HepG2 (cell line): ENCODE measurements around the gene ZNF383. TPM values are rescaled to one million over a fixed set of nuclear protein-coding genes. Genes with fewer than 3 reads are reported as not detected.

Source experiments
- ATAC-seq: fragments of 200-7000 bp; cut with Tn5 transposase; 3 replicates; pipeline ENCODE4 v1.9.1; 2020; ENCODE audit warnings: mild to moderate bottlenecking, moderate library complexity
- BruUV-seq: library from RNA; stranded (reverse); fragments of 400-500 nt; replicated peaks from 2 replicates; lab custom pipeline; 2021; lab: Mats Ljungman, UMichigan
- CTCF ChIA-PET: fragments of 300-600 bp; formaldehyde crosslinking; extraction: SDS; loops from one replicate; lab custom pipeline; 2021; ENCODE audit warnings: low total read pairs, inconsistent platforms, low intra/inter-chr PET ratio; lab: Yijun Ruan, JAX
- POLR2A ChIA-PET: fragments of 350-600 bp; sonication (Branson Sonifier 250); formaldehyde crosslinking; loops from one replicate; lab custom pipeline; 2020; ENCODE audit warnings: antibody characterized with exemption, inconsistent platforms; lab: Yijun Ruan, JAX
- DNase-seq: peaks from one replicate; pipeline ENCODE4 v3.0.0-alpha.2; 2015; ENCODE audit warnings: low spot score
- FAIRE-seq: peaks from 3 replicates; lab custom pipeline; 2011; peaks lifted over from hg19 to GRCh38; lab: Jason Lieb, UNC
- H2AFZ ChIP-seq: one replicate; pipeline ENCODE4 v1.6.1; 2011; ENCODE audit warnings: low read length, inconsistent platforms
- H3K27ac ChIP-seq: fragments of 300-600 bp; 3 replicates; pipeline ENCODE4 v1.8.0; 2011; ENCODE audit warnings: mixed run types, mild to moderate bottlenecking, mixed read lengths, low read length, inconsistent platforms; ENCODE audit not compliant: insufficient read depth; ENCODE audit errors: extremely low read length
- H3K27me3 ChIP-seq, 2 experiments: fragments of 200-600 bp in 1 of 2; 2 replicates in 1 of 2; 3 replicates in 1 of 2; pipeline versions ENCODE4 v1.6.0 to v1.8.0; 2011; ENCODE audit warnings: low read length in 2 of 2, mild to moderate bottlenecking in 2 of 2, moderate library complexity in 2 of 2, inconsistent platforms in 1 of 2; ENCODE audit not compliant: insufficient read depth in 2 of 2, control insufficient read depth in 1 of 2
- H3K36me3 ChIP-seq, 2 experiments: fragments of 200-600 bp in 1 of 2; replicated peaks in 1 of 2; 2 replicates in 1 of 2; 3 replicates in 1 of 2; pipeline versions ENCODE4 v1.5.1 to v1.8.0; 2011; ENCODE audit warnings: low read length in 2 of 2, inconsistent platforms in 1 of 2; ENCODE audit not compliant: insufficient read depth in 2 of 2, control insufficient read depth in 1 of 2
- H3K4me1 ChIP-seq: 2 replicates; pipeline ENCODE4 v1.5.1; 2012; ENCODE audit warnings: low read length, inconsistent platforms; ENCODE audit not compliant: insufficient read depth
- H3K4me2 ChIP-seq: 2 replicates; pipeline ENCODE4 v1.6.0; 2011; ENCODE audit warnings: low read depth, low read length, inconsistent platforms
- H3K4me3 ChIP-seq, 3 experiments: fragments of 200-600 bp in 1 of 3; sonication (generic), shearing (Covaris generic) in 1 of 3; replicated peaks in 1 of 3; 2 replicates each; pipeline ENCODE4 v1.5.1; 2011 to 2016; ENCODE audit warnings: low read length in 3 of 3, inconsistent platforms in 2 of 3, low read depth in 2 of 3, mild to moderate bottlenecking in 2 of 3, control low read depth in 1 of 3, mixed read lengths in 1 of 3; ENCODE audit not compliant: insufficient read depth in 1 of 3
- H3K79me2 ChIP-seq: one replicate; pipeline ENCODE4 v1.6.1; 2011; ENCODE audit warnings: low read length, inconsistent platforms; ENCODE audit not compliant: insufficient read depth
- H3K9ac ChIP-seq: 2 replicates; pipeline ENCODE4 v1.6.0; 2011; ENCODE audit warnings: mild to moderate bottlenecking, low read depth, low read length, inconsistent platforms; ENCODE audit not compliant: insufficient read depth
- H3K9me3 ChIP-seq: 2 replicates; pipeline ENCODE4 v1.5.1; 2012; ENCODE audit warnings: mild to moderate bottlenecking, low read length
- H4K20me1 ChIP-seq: 2 replicates; pipeline ENCODE4 v1.6.0; 2011; ENCODE audit warnings: inconsistent platforms, mild to moderate bottlenecking, low read length, moderate library complexity; ENCODE audit not compliant: insufficient read depth
- DNMT3B ChIP-seq: conservative IDR thresholded peaks from 2 replicates; pipeline ENCODE4 v1.6.1; 2016; ENCODE audit warnings: missing biosample characterization, control low read depth
- HNRNPK ChIP-seq: fragments of 200-400 bp; formaldehyde crosslinking; IDR thresholded peaks from 2 replicates; pipeline ENCODE4 v1.6.1; 2018; ENCODE audit warnings: low read length, low read depth, moderate library complexity, mild to moderate bottlenecking; ENCODE audit not compliant: poor library complexity, severe bottlenecking
- MED13 ChIP-seq: sonication (generic); formaldehyde crosslinking; IDR thresholded peaks from 2 replicates; pipeline ENCODE4 v1.5.0; 2020; ENCODE audit warnings: missing genetic modification reagents
- RNF2 ChIP-seq: fragments of 450-650 bp; conservative IDR thresholded peaks from 2 replicates; pipeline ENCODE4 v1.6.1; 2016; ENCODE audit warnings: low read depth
- RXRA ChIP-seq: sonication (generic); formaldehyde crosslinking; IDR thresholded peaks from 2 replicates; pipeline ENCODE4 v1.5.1; 2020; ENCODE audit warnings: missing genetic modification reagents
- SAFB2 ChIP-seq: sonication (generic); formaldehyde crosslinking; IDR thresholded peaks from 2 replicates; pipeline ENCODE4 v1.5.1; 2020; ENCODE audit warnings: missing genetic modification reagents, low read depth, mild to moderate bottlenecking, borderline replicate concordance
- WGBS: methylation state at CpG from one replicate; pipeline ENCODE4 v1.1.6; 2017; ENCODE audit warnings: low lambda C conversion rate; 5-methylcytosine and 5-hydroxymethylcytosine counted together
- in situ Hi-C: cut with HindIII; loops from 2 replicates; pipeline ENCODE4 v1.10.0; 2017; ENCODE audit warnings: low pct_unique_long_range_greater_than_20kb; ENCODE audit not compliant: extremely low pct_ligation_motif_present
- intact Hi-C: fragments of 100-400 bp; cut with micrococcal nuclease; formaldehyde crosslinking; loops from one replicate; pipeline ENCODE4 v1.10.0; 2022; ENCODE audit not compliant: unreplicated experiment
- polyA plus RNA-seq, 8 experiments: library from polyadenylated mRNA; depleted of rRNA in 3 of 8; stranded (reverse) in 7 of 8; unstranded in 1 of 8; fragments of >200 nt; fragmentation: Illumina TruSeq in 4 of 8; extraction: Trizol in 4 of 8; gene quantifications; 2 replicates each; pipeline versions ENCODE4 v1.2.1 to v1.2.3, GENCODE V29; 2011 to 2016; ENCODE audit warnings: low read depth in 4 of 8, missing spikeins in 1 of 8, mixed read lengths in 1 of 8; ENCODE audit not compliant: insufficient read depth in 1 of 8
- total RNA-seq, 5 experiments: library from RNA; depleted of rRNA; stranded (reverse); fragments of >200 nt; fragmentation: Illumina TruSeq; extraction: Trizol; gene quantifications; 2 replicates each; pipeline ENCODE4 v1.2.3, GENCODE V29; 2016; ENCODE audit warnings: low read depth in 1 of 5
- TF ChIP-seq, protein P1 (sequence below): sonication (generic); formaldehyde crosslinking; IDR thresholded peaks from 2 replicates; pipeline ENCODE4 v1.4.0; 2020; ENCODE audit warnings: missing genetic modification reagents
- TF ChIP-seq, protein P2 (sequence below): sonication (generic); formaldehyde crosslinking; IDR thresholded peaks from 2 replicates; pipeline ENCODE4 v1.8.0; 2022; ENCODE audit warnings: low read depth, missing genetic modification reagents
- TF ChIP-seq, protein P3 (sequence below): fragments of 450-650 bp; IDR thresholded peaks from 2 replicates; pipeline ENCODE4 v1.6.1; 2017; ENCODE audit warnings: mild to moderate bottlenecking

ZNF383 gene
- total and polyA plus RNA-seq, 2 of the 13 experiments (the other 11 are each of a cell fraction or from before 2014, with no cell fraction given): 2.6 to 4.1 TPM

DNA sequence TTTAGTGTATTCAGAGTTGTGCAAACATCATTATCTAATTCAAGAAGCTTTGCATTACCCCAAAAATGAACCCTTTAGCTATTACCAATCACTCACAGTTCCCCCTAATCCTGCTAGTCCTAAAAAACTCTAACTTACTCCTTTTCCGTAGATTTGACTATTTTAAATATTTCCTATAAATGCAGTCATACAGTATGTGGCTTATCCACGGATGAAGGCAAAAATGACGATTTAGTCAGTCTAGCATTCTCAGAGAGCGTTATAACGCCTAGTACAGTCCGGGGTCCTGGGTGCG is 587 bp upstream of the ZNF383 start (continued):
- TF ChIP-seq MED13 (CRISPR knock-in tag): no peak
- no peak for TF ChIP-seq SAFB2
- TF ChIP-seq, protein P1, sequence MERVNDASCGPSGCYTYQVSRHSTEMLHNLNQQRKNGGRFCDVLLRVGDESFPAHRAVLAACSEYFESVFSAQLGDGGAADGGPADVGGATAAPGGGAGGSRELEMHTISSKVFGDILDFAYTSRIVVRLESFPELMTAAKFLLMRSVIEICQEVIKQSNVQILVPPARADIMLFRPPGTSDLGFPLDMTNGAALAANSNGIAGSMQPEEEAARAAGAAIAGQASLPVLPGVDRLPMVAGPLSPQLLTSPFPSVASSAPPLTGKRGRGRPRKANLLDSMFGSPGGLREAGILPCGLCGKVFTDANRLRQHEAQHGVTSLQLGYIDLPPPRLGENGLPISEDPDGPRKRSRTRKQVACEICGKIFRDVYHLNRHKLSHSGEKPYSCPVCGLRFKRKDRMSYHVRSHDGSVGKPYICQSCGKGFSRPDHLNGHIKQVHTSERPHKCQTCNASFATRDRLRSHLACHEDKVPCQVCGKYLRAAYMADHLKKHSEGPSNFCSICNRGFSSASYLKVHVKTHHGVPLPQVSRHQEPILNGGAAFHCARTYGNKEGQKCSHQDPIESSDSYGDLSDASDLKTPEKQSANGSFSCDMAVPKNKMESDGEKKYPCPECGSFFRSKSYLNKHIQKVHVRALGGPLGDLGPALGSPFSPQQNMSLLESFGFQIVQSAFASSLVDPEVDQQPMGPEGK (CRISPR knock-in tag): peak; percentile 10; the same call in 1 of the 2 replicates
- TF ChIP-seq RNF2: no peak
- no peak for TF ChIP-seq RXRA (CRISPR knock-in tag)

DNA sequence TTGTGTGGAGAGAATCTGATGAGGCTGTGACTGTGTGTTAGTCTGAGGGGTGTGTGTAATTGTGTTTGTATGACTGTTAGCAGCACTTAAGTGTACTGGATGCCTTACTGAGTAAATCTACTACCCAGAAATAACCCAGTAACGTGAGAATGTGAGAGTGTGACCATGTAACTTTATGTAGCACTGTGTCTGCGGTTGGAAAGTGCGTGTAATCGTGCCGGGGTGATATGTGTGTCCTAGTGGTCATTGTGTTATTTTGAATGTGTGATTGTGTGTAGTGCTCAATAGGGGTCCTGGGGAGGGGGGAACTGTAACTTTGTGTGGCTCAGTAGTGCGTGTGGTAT is 550 bp downstream of the ZNF383 start:
- POLR2A ChIA-PET: no interaction called here
- Histone ChIP-seq H3K79me2 (peaks cover 8% of the 10 kb centered on the region), H3K9me3 (no peaks in the 10 kb centered on the region), H3K4me2 (peak overlapping the region; percentile 76), H2AFZ (peak overlapping the region; percentile 83), H4K20me1 (no peaks in the 10 kb centered on the region), H3K9ac (peak overlapping the region; percentile 95), H3K4me3 (peak overlapping the region; percentile 85 to 96 (median 88)), H3K4me1 (peaks cover 12% of the 10 kb centered on the region), H3K36me3 (no peaks in the 10 kb centered on the region; a peak in 1 of 5 replicates), H3K27ac (peak overlapping the region; percentile 89), H3K27me3 (peaks cover 0 to 4% of the 10 kb centered on the region in 2 experiments; a peak in 1 of 5 replicates)
- TSS peak; percentile 75 for BruUV-seq
- in situ Hi-C loops (no loop called here), intact Hi-C loops (loop anchor here (5.0 to 10.0 kb wide), 2 partner anchors 141 to 1164 kb away; partner anchors contain the start of genes THAP8, WDR62 and ZNF420)
- no peak for ATAC-seq
- WGBS: 30% methylated on average over 6 of the region's 6 CpGs
- DNase-seq: no peak
- CTCF ChIA-PET: no interaction called here
- TF ChIP-seq, protein P2, sequence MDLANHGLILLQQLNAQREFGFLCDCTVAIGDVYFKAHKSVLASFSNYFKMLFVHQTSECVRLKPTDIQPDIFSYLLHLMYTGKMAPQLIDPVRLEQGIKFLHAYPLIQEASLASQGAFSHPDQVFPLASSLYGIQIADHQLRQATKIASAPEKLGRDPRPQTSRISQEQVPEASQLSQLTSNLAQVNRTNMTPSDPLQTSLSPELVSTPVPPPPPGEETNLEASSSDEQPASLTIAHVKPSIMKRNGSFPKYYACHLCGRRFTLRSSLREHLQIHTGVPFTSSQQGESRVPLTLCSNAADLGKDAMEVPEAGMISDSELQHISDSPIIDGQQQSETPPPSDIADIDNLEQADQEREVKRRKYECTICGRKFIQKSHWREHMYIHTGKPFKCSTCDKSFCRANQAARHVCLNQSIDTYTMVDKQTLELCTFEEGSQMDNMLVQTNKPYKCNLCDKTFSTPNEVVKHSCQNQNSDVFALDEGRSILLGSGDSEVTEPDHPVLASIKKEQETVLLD (CRISPR knock-in tag): 0 out of 2 replicates have a peak, but pooled peaks have one; percentile 14
- TF ChIP-seq HNRNPK: no peak
- TF ChIP-seq DNMT3B (CRISPR knock-in tag): no peak
- TF ChIP-seq, protein P3, sequence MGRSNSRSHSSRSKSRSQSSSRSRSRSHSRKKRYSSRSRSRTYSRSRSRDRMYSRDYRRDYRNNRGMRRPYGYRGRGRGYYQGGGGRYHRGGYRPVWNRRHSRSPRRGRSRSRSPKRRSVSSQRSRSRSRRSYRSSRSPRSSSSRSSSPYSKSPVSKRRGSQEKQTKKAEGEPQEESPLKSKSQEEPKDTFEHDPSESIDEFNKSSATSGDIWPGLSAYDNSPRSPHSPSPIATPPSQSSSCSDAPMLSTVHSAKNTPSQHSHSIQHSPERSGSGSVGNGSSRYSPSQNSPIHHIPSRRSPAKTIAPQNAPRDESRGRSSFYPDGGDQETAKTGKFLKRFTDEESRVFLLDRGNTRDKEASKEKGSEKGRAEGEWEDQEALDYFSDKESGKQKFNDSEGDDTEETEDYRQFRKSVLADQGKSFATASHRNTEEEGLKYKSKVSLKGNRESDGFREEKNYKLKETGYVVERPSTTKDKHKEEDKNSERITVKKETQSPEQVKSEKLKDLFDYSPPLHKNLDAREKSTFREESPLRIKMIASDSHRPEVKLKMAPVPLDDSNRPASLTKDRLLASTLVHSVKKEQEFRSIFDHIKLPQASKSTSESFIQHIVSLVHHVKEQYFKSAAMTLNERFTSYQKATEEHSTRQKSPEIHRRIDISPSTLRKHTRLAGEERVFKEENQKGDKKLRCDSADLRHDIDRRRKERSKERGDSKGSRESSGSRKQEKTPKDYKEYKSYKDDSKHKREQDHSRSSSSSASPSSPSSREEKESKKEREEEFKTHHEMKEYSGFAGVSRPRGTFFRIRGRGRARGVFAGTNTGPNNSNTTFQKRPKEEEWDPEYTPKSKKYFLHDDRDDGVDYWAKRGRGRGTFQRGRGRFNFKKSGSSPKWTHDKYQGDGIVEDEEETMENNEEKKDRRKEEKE: no peak
- no peak for FAIRE-seq
